NB4 (cell line): ENCODE results near the gene THADA.

ENCODE experiments used
- DNase-seq: peaks from one replicate; pipeline ENCODE4 v3.0.0; 2010; ENCODE audit warnings: low read depth
- H3K4me3 ChIP-seq: one replicate; pipeline ENCODE4 v1.5.1; 2011; ENCODE audit warnings: mild to moderate bottlenecking, low read depth, low read length, moderate library complexity
- MYC ChIP-seq: IDR thresholded peaks from 2 replicates; pipeline ENCODE4 v1.6.1; 2011; ENCODE audit warnings: low read depth, low read length
- POLR2A ChIP-seq: IDR thresholded peaks from 2 replicates; pipeline ENCODE4 v1.6.1; 2011; ENCODE audit warnings: mild to moderate bottlenecking; ENCODE audit not compliant: insufficient read length; ENCODE audit errors: extremely low read depth
- TF ChIP-seq, protein P1 (sequence below): IDR thresholded peaks from one replicate; pipeline ENCODE4 v1.5.1; 2012; ENCODE audit warnings: low read depth, low read length
- TF ChIP-seq, protein P2 (sequence below): IDR thresholded peaks from 2 replicates; pipeline ENCODE4 v1.6.1; 2011; ENCODE audit warnings: low read depth, low read length

The THADA gene

GRCh38 chr2:43210467-43211303 is 385.2 kb downstream of the THADA start:
- DNase-seq, result peak; percentile 100
- no peak overlapping the region for H3K4me3 ChIP-seq
- TF ChIP-seq, protein P1, sequence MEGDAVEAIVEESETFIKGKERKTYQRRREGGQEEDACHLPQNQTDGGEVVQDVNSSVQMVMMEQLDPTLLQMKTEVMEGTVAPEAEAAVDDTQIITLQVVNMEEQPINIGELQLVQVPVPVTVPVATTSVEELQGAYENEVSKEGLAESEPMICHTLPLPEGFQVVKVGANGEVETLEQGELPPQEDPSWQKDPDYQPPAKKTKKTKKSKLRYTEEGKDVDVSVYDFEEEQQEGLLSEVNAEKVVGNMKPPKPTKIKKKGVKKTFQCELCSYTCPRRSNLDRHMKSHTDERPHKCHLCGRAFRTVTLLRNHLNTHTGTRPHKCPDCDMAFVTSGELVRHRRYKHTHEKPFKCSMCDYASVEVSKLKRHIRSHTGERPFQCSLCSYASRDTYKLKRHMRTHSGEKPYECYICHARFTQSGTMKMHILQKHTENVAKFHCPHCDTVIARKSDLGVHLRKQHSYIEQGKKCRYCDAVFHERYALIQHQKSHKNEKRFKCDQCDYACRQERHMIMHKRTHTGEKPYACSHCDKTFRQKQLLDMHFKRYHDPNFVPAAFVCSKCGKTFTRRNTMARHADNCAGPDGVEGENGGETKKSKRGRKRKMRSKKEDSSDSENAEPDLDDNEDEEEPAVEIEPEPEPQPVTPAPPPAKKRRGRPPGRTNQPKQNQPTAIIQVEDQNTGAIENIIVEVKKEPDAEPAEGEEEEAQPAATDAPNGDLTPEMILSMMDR, result no peak
- TF ChIP-seq MYC (peak; percentile 98), POLR2A (peak; percentile 22)
- TF ChIP-seq, protein P2, sequence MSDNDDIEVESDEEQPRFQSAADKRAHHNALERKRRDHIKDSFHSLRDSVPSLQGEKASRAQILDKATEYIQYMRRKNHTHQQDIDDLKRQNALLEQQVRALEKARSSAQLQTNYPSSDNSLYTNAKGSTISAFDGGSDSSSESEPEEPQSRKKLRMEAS, result peak; percentile 94

DNA sequence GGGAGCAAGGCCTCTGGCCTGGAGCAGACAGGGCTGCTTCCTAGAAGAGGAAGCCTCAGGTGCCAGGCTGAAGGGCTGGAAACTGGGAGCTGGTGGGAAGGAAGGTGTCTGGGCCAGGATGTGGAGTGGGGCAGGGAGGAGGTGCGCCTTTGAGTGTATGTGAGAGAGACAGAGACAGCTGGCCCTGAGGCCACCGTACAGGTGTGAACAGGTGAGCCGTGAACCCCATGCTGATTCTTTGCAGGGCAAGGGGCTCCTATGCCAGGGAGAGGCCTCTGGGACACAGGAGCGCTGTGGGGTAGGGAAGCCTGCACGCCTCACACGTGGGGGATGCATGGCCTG is 385.7 kb downstream of the THADA start:
- DNase-seq, result no peak
- H3K4me3 ChIP-seq, result no peak overlapping the region
- TF ChIP-seq, protein P2, result peak; percentile 34; the same call in 1 of the 2 replicates
- TF ChIP-seq MYC (no peak), POLR2A (no peak)
- TF ChIP-seq, protein P1, result no peak

- DNase-seq, result peak; percentile 33
- H3K4me3 ChIP-seq, result no peak overlapping the region
- no peak for TF ChIP-seq POLR2A
- no peak for TF ChIP-seq MYC
- TF ChIP-seq, protein P2, result no peak
- TF ChIP-seq, protein P1, result no peak
Observed at GRCh38 chr2:43209204-43209717, 386.6 kb downstream of the THADA start.

DNA sequence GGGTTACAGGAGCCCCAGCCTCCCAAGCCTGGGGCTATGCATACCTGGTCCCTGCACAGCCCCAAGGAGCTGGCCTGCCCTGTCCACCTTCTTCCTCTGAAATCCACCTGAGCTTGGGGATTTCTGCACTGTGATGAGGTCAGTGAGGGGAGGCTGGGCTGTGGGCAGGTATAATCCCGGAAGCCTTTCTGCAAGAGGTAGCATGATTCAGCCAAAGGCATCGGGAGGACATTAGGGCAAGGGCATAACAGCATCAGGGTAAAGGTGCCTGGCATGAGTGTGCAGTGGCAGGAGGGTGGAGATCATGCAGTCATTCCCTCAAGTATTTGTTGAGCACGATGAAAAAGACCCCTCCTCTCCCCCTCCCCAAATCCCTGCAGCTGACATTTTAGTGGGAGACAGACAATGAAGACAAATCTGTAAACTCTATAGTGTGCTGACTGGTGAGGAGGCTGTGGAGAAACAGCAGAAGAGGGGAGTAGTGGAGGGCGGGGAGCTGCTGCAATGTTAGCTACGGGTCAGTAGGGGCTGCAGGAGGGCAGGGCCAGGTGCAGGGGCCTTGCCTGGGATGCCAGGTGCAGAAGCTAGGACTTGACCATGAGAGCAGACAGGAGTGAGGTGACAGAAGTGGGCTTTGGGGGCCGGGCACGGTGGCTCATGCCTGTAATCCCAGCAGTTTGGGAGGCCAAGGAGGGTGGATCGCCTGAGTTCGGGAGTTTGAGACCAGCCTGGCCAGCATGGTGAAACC is 388.1 kb downstream of the THADA start:
- TF ChIP-seq, protein P2, result no peak
- TF ChIP-seq MYC, result no peak
- TF ChIP-seq, protein P1, result no peak
- no peak for TF ChIP-seq POLR2A
- DNase-seq, result peak; percentile 57
- no peak overlapping the region for H3K4me3 ChIP-seq

DNA sequence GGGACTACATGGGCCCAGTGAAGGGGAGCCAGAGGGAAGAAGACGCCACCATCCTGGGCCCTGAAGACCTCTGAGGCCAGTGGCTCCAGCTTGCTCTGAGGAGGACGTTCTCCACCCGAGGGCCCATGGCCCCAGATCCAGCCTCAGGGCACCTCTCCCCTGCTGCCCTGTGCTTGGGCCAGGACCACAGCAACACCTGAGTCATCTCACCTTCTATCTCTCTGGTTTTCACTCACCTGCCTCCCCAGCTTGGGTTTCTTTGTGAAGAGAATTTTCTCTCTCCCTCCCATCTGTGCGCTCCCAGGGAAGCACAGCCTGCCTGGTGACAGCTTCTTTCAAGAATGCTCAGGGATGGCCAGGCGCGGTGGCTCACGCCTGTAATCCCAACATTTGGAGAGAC is 389.2 kb downstream of the THADA start:
- TF ChIP-seq, protein P2, result no peak
- TF ChIP-seq, protein P1, result no peak
- TF ChIP-seq MYC (no peak), POLR2A (no peak)
- DNase-seq, result no peak
- no peak overlapping the region for H3K4me3 ChIP-seq
